Activated T-cell treated with anti-CD3 and anti-CD28 coated beads, Interleukin-2, amount 50 U/mL, for 72 hours (primary cell): Measurements from ENCODE around the gene PRSS21. TPM values are rescaled to one million over a fixed set of nuclear protein-coding genes. Genes with fewer than 3 reads are reported as not detected.
A peak's percentile ranks its signal among the peaks of the same experiment; 100 is the strongest.

ENCODE experiments used
- ATAC-seq, 2 donors: fragments of 150-1000 bp; cut with Tn5 transposase; replicated peaks in 1 of 2; 2 replicates each; pipeline ENCODE4 v1.10.0; 2021; ENCODE audit warnings: moderate library complexity in 2 of 2, mild to moderate bottlenecking in 1 of 2
- DNase-seq, 2 donors: peaks; one replicate each; pipeline ENCODE4 v3.0.0; 2021 to 2022; ENCODE audit warnings: mixed read lengths in 1 of 2
- H3K27ac Mint-ChIP-seq: one replicate; pipeline ENCODE4 v1.8.0; 2022; ENCODE audit warnings: mild to moderate bottlenecking, moderate library complexity, mixed read lengths
- H3K27me3 Mint-ChIP-seq: one replicate; pipeline ENCODE4 v1.8.0; 2022; ENCODE audit warnings: low read depth, mixed read lengths
- H3K36me3 Mint-ChIP-seq, 2 donors: one replicate each; pipeline ENCODE4 v1.8.0; 2022; ENCODE audit warnings: mixed read lengths in 2 of 2, mild to moderate bottlenecking in 1 of 2; ENCODE audit not compliant: insufficient read depth in 2 of 2
- H3K4me1 Mint-ChIP-seq: one replicate; pipeline ENCODE4 v1.8.0; 2022; ENCODE audit warnings: low read depth, mixed read lengths
- H3K4me3 Mint-ChIP-seq, 2 donors: one replicate each; pipeline ENCODE4 v1.8.0; 2022; ENCODE audit warnings: mild to moderate bottlenecking in 2 of 2, mixed read lengths in 2 of 2, moderate library complexity in 2 of 2
- H3K9me3 Mint-ChIP-seq, 2 donors: one replicate each; pipeline ENCODE4 v1.8.0; 2022; ENCODE audit warnings: mixed read lengths in 2 of 2
- total RNA-seq, 2 donors: library from RNA; stranded (reverse); gene quantifications; one replicate each; pipeline ENCODE4 v1.2.3, GENCODE V29; 2022

PRSS21 gene
- total RNA-seq = 10 to 100 TPM in 1 of 2 donors, 1 to 10 TPM in 1; 2.4 to 10.3 TPM

- peak; percentile 71 to 72 for ATAC-seq
- H3K9me3 Mint-ChIP-seq = no peaks in the 10 kb centered on the region
- H3K27me3 Mint-ChIP-seq = no peaks in the 10 kb centered on the region
- H3K4me1 Mint-ChIP-seq = no peaks in the 10 kb centered on the region
- H3K36me3 Mint-ChIP-seq = no peaks in the 10 kb centered on the region
- H3K4me3 Mint-ChIP-seq = peak within 1 kb of the TSS; percentile 16 to 52
- H3K27ac Mint-ChIP-seq = no peak within 1 kb of the TSS
- peak; percentile 27 to 40 for DNase-seq
Measured at GRCh38 chr16:2816751-2817339, at the start of gene PRSS21. TSS of gene PRSS21 (plus strand) at chr16:2817237. CDS start at chr16:2817269, 32 bp downstream.

GRCh38 chr16:2767891-2768290 is 49.1 kb upstream of the PRSS21 start:
- no peak for DNase-seq
- no peak for ATAC-seq
- H3K27ac Mint-ChIP-seq = peak overlapping the region; percentile 9
- peaks cover 25 to 50% of the 10 kb centered on the region in 2 donors for H3K36me3 Mint-ChIP-seq
- peaks cover 21% of the 10 kb centered on the region for H3K4me1 Mint-ChIP-seq
- H3K4me3 Mint-ChIP-seq = no peak overlapping the region
- H3K27me3 Mint-ChIP-seq = no peaks in the 10 kb centered on the region
- H3K9me3 Mint-ChIP-seq = no peaks in the 10 kb centered on the region

GRCh38 chr16:2768403-2769089 is 48.5 kb upstream of the PRSS21 start:
- ATAC-seq = no peak
- no peak for DNase-seq
- Mint-ChIP-seq H3K9me3 (no peaks in the 10 kb centered on the region), H3K4me3 (no peak overlapping the region), H3K27ac (peak overlapping the region; percentile 69), H3K4me1 (peaks cover 21% of the 10 kb centered on the region), H3K36me3 (peaks cover 19 to 44% of the 10 kb centered on the region in 2 donors), H3K27me3 (no peaks in the 10 kb centered on the region)

- Mint-ChIP-seq H3K27ac (peak overlapping the region; percentile 69), H3K4me1 (peaks cover 26% of the 10 kb centered on the region), H3K9me3 (no peaks in the 10 kb centered on the region), H3K36me3 (peaks cover 14 to 40% of the 10 kb centered on the region in 2 donors), H3K27me3 (no peaks in the 10 kb centered on the region), H3K4me3 (no peak overlapping the region)
- DNase-seq (no peak), ATAC-seq (peak in 1 of 2 donors; percentile 3)
Measured at GRCh38 chr16:2769100-2769529, 47.9 kb upstream of the PRSS21 start.

GRCh38 chr16:2769675-2770056 is 47.4 kb upstream of the PRSS21 start:
- Mint-ChIP-seq H3K27ac (peak overlapping the region; percentile 67), H3K27me3 (no peaks in the 10 kb centered on the region), H3K4me1 (peaks cover 29% of the 10 kb centered on the region), H3K36me3 (peaks cover 14 to 40% of the 10 kb centered on the region in 2 donors), H3K9me3 (no peaks in the 10 kb centered on the region), H3K4me3 (no peak overlapping the region)
- ATAC-seq (peak; percentile 1), DNase-seq (no peak)

- Mint-ChIP-seq H3K4me3 (no peak overlapping the region), H3K36me3 (peaks cover 14 to 36% of the 10 kb centered on the region in 2 donors), H3K27ac (peak overlapping the region; percentile 88), H3K27me3 (no peaks in the 10 kb centered on the region), H3K4me1 (peaks cover 35% of the 10 kb centered on the region), H3K9me3 (no peaks in the 10 kb centered on the region)
- DNase-seq (no peak), ATAC-seq (peak; percentile 17 to 24)
Measured at GRCh38 chr16:2770057-2770951, 46.7 kb upstream of the PRSS21 start.

GRCh38 chr16:2771496-2772402 is 45.3 kb upstream of the PRSS21 start:
- peaks cover 48% of the 10 kb centered on the region for H3K4me1 Mint-ChIP-seq
- no peaks in the 10 kb centered on the region for H3K27me3 Mint-ChIP-seq
- peaks cover 15 to 23% of the 10 kb centered on the region in 2 donors for H3K36me3 Mint-ChIP-seq
- no peak overlapping the region for H3K4me3 Mint-ChIP-seq
- no peaks in the 10 kb centered on the region for H3K9me3 Mint-ChIP-seq
- H3K27ac Mint-ChIP-seq = peak overlapping the region; percentile 31
- ATAC-seq = no peak
- DNase-seq = no peak

GRCh38 chr16:2773188-2773968 is 43.7 kb upstream of the PRSS21 start:
- Mint-ChIP-seq H3K27ac (no peak overlapping the region), H3K36me3 (peaks cover 14 to 17% of the 10 kb centered on the region in 2 donors), H3K4me1 (peaks cover 48% of the 10 kb centered on the region), H3K4me3 (no peak overlapping the region), H3K9me3 (no peaks in the 10 kb centered on the region), H3K27me3 (no peaks in the 10 kb centered on the region)
- DNase-seq = no peak
- no peak for ATAC-seq

GRCh38 chr16:2774161-2774891 is 42.7 kb upstream of the PRSS21 start:
- H3K36me3 Mint-ChIP-seq = peaks cover 13 to 15% of the 10 kb centered on the region in 2 donors
- no peak for DNase-seq
- no peak for ATAC-seq
- H3K27me3 Mint-ChIP-seq = no peaks in the 10 kb centered on the region
- H3K4me1 Mint-ChIP-seq = peaks cover 51% of the 10 kb centered on the region
- H3K9me3 Mint-ChIP-seq = no peaks in the 10 kb centered on the region
- peak overlapping the region in 1 of 2 donors; percentile 10 for H3K4me3 Mint-ChIP-seq
- peak overlapping the region; percentile 38 for H3K27ac Mint-ChIP-seq

- no peak for ATAC-seq
- Mint-ChIP-seq H3K9me3 (no peaks in the 10 kb centered on the region), H3K4me1 (peaks cover 49% of the 10 kb centered on the region), H3K4me3 (peak overlapping the region; percentile 95 to 97), H3K27me3 (no peaks in the 10 kb centered on the region), H3K27ac (peak overlapping the region; percentile 90), H3K36me3 (peaks cover 7 to 13% of the 10 kb centered on the region in 2 donors)
- no peak for DNase-seq
Measured at GRCh38 chr16:2775131-2775716, 41.8 kb upstream of the PRSS21 start.
